HepG2 (cell line): Measurements from ENCODE around the gene PCED1B. TPM values are rescaled to one million over a fixed set of nuclear protein-coding genes. Genes with fewer than 3 reads are reported as not detected.

Experiments
- ATAC-seq: fragments of 200-7000 bp; cut with Tn5 transposase; 3 replicates; pipeline ENCODE4 v1.9.1; 2020; ENCODE audit warnings: mild to moderate bottlenecking, moderate library complexity
- BruUV-seq: library from RNA; stranded (reverse); fragments of 400-500 nt; replicated peaks from 2 replicates; lab custom pipeline; 2021; lab: Mats Ljungman, UMichigan
- CTCF ChIA-PET: fragments of 300-600 bp; formaldehyde crosslinking; extraction: SDS; loops from one replicate; lab custom pipeline; 2021; ENCODE audit warnings: low total read pairs, inconsistent platforms, low intra/inter-chr PET ratio; lab: Yijun Ruan, JAX
- POLR2A ChIA-PET: fragments of 350-600 bp; sonication (Branson Sonifier 250); formaldehyde crosslinking; loops from one replicate; lab custom pipeline; 2020; ENCODE audit warnings: antibody characterized with exemption, inconsistent platforms; lab: Yijun Ruan, JAX
- DNase-seq: peaks from one replicate; pipeline ENCODE4 v3.0.0-alpha.2; 2015; ENCODE audit warnings: low spot score
- FAIRE-seq: peaks from 3 replicates; lab custom pipeline; 2011; peaks lifted over from hg19 to GRCh38; lab: Jason Lieb, UNC
- H2AFZ ChIP-seq: one replicate; pipeline ENCODE4 v1.6.1; 2011; ENCODE audit warnings: low read length, inconsistent platforms
- H3K27ac ChIP-seq: fragments of 300-600 bp; 3 replicates; pipeline ENCODE4 v1.8.0; 2011; ENCODE audit warnings: mixed run types, mild to moderate bottlenecking, mixed read lengths, low read length, inconsistent platforms; ENCODE audit not compliant: insufficient read depth; ENCODE audit errors: extremely low read length
- H3K27me3 ChIP-seq, 2 experiments: fragments of 200-600 bp in 1 of 2; 2 replicates in 1 of 2; 3 replicates in 1 of 2; pipeline versions ENCODE4 v1.6.0 to v1.8.0; 2011; ENCODE audit warnings: low read length in 2 of 2, mild to moderate bottlenecking in 2 of 2, moderate library complexity in 2 of 2, inconsistent platforms in 1 of 2; ENCODE audit not compliant: insufficient read depth in 2 of 2, control insufficient read depth in 1 of 2
- H3K36me3 ChIP-seq, 2 experiments: fragments of 200-600 bp in 1 of 2; replicated peaks in 1 of 2; 2 replicates in 1 of 2; 3 replicates in 1 of 2; pipeline versions ENCODE4 v1.5.1 to v1.8.0; 2011; ENCODE audit warnings: low read length in 2 of 2, inconsistent platforms in 1 of 2; ENCODE audit not compliant: insufficient read depth in 2 of 2, control insufficient read depth in 1 of 2
- H3K4me1 ChIP-seq: 2 replicates; pipeline ENCODE4 v1.5.1; 2012; ENCODE audit warnings: low read length, inconsistent platforms; ENCODE audit not compliant: insufficient read depth
- H3K4me2 ChIP-seq: 2 replicates; pipeline ENCODE4 v1.6.0; 2011; ENCODE audit warnings: low read depth, low read length, inconsistent platforms
- H3K4me3 ChIP-seq, 3 experiments: fragments of 200-600 bp in 1 of 3; sonication (generic), shearing (Covaris generic) in 1 of 3; replicated peaks in 1 of 3; 2 replicates each; pipeline ENCODE4 v1.5.1; 2011 to 2016; ENCODE audit warnings: low read length in 3 of 3, inconsistent platforms in 2 of 3, low read depth in 2 of 3, mild to moderate bottlenecking in 2 of 3, control low read depth in 1 of 3, mixed read lengths in 1 of 3; ENCODE audit not compliant: insufficient read depth in 1 of 3
- H3K79me2 ChIP-seq: one replicate; pipeline ENCODE4 v1.6.1; 2011; ENCODE audit warnings: low read length, inconsistent platforms; ENCODE audit not compliant: insufficient read depth
- H3K9ac ChIP-seq: 2 replicates; pipeline ENCODE4 v1.6.0; 2011; ENCODE audit warnings: mild to moderate bottlenecking, low read depth, low read length, inconsistent platforms; ENCODE audit not compliant: insufficient read depth
- H3K9me3 ChIP-seq: 2 replicates; pipeline ENCODE4 v1.5.1; 2012; ENCODE audit warnings: mild to moderate bottlenecking, low read length
- H4K20me1 ChIP-seq: 2 replicates; pipeline ENCODE4 v1.6.0; 2011; ENCODE audit warnings: inconsistent platforms, mild to moderate bottlenecking, low read length, moderate library complexity; ENCODE audit not compliant: insufficient read depth
- ATF7 ChIP-seq, 2 experiments: fragments of 450-650 bp in 1 of 2; sonication (generic) in 1 of 2; formaldehyde crosslinking in 1 of 2; IDR thresholded peaks; 2 replicates each; pipeline versions ENCODE4 v1.4.0 to v1.6.1; 2016 to 2020; ENCODE audit warnings: antibody characterized with exemption in 1 of 2, mild to moderate bottlenecking in 1 of 2, missing genetic modification reagents in 1 of 2
- ATF7-NPFF ChIP-seq: sonication (generic); formaldehyde crosslinking; IDR thresholded peaks from 2 replicates; pipeline ENCODE4 v1.8.1; 2023; ENCODE audit warnings: mild to moderate bottlenecking, low read depth, missing genetic modification reagents, moderate library complexity
- ATRX ChIP-seq: sonication (generic); formaldehyde crosslinking; IDR thresholded peaks from 2 replicates; pipeline ENCODE4 v1.4.0; 2020; ENCODE audit warnings: missing genetic modification reagents, borderline replicate concordance
- BCL6 ChIP-seq: IDR thresholded peaks from 2 replicates; pipeline ENCODE4 v1.6.1; 2016; ENCODE audit warnings: missing genetic modification reagents, missing compliant biosample characterization
- BCLAF1 ChIP-seq: fragments of 450-650 bp; IDR thresholded peaks from 2 replicates; pipeline ENCODE4 v1.6.1; 2017; ENCODE audit warnings: mild to moderate bottlenecking
- FOXK1 ChIP-seq: sonication (generic); formaldehyde crosslinking; IDR thresholded peaks from 2 replicates; pipeline ENCODE4 v1.4.0; 2020; ENCODE audit warnings: low read depth, missing genetic modification reagents, borderline replicate concordance
- MAFF ChIP-seq: IDR thresholded peaks from 2 replicates; pipeline ENCODE4 v1.6.1; 2011; ENCODE audit warnings: low read depth, low read length, improper control_type of control experiment
- MZF1 ChIP-seq: sonication (generic); formaldehyde crosslinking; IDR thresholded peaks from 2 replicates; pipeline ENCODE4 v1.8.1; 2023; ENCODE audit warnings: mild to moderate bottlenecking, missing genetic modification reagents, borderline replicate concordance
- PHF8 ChIP-seq: sonication (generic); formaldehyde crosslinking; IDR thresholded peaks from 2 replicates; pipeline ENCODE4 v1.5.0; 2020; ENCODE audit warnings: missing genetic modification reagents
- SMAD3 ChIP-seq: sonication (generic); formaldehyde crosslinking; IDR thresholded peaks from 2 replicates; pipeline ENCODE4 v1.4.0; 2020; ENCODE audit warnings: missing genetic modification reagents
- TBL1XR1 ChIP-seq: fragments of 150-350 bp; IDR thresholded peaks from 2 replicates; pipeline ENCODE4 v1.6.1; 2014; ENCODE audit warnings: borderline replicate concordance, low read length; ENCODE audit not compliant: partially characterized antibody
- WGBS: methylation state at CpG from one replicate; pipeline ENCODE4 v1.1.6; 2017; ENCODE audit warnings: low lambda C conversion rate; 5-methylcytosine and 5-hydroxymethylcytosine counted together
- in situ Hi-C: cut with HindIII; loops from 2 replicates; pipeline ENCODE4 v1.10.0; 2017; ENCODE audit warnings: low pct_unique_long_range_greater_than_20kb; ENCODE audit not compliant: extremely low pct_ligation_motif_present
- intact Hi-C: fragments of 100-400 bp; cut with micrococcal nuclease; formaldehyde crosslinking; loops from one replicate; pipeline ENCODE4 v1.10.0; 2022; ENCODE audit not compliant: unreplicated experiment
- polyA plus RNA-seq, 8 experiments: library from polyadenylated mRNA; depleted of rRNA in 3 of 8; stranded (reverse) in 7 of 8; unstranded in 1 of 8; fragments of >200 nt; fragmentation: Illumina TruSeq in 4 of 8; extraction: Trizol in 4 of 8; gene quantifications; 2 replicates each; pipeline versions ENCODE4 v1.2.1 to v1.2.3, GENCODE V29; 2011 to 2016; ENCODE audit warnings: low read depth in 4 of 8, missing spikeins in 1 of 8, mixed read lengths in 1 of 8; ENCODE audit not compliant: insufficient read depth in 1 of 8
- total RNA-seq, 5 experiments: library from RNA; depleted of rRNA; stranded (reverse); fragments of >200 nt; fragmentation: Illumina TruSeq; extraction: Trizol; gene quantifications; 2 replicates each; pipeline ENCODE4 v1.2.3, GENCODE V29; 2016; ENCODE audit warnings: low read depth in 1 of 5

Gene PCED1B
- total and polyA plus RNA-seq, 2 of the 13 experiments (the other 11 are each of a cell fraction or from before 2014, with no cell fraction given): 0.11 to 0.37 TPM

DNA sequence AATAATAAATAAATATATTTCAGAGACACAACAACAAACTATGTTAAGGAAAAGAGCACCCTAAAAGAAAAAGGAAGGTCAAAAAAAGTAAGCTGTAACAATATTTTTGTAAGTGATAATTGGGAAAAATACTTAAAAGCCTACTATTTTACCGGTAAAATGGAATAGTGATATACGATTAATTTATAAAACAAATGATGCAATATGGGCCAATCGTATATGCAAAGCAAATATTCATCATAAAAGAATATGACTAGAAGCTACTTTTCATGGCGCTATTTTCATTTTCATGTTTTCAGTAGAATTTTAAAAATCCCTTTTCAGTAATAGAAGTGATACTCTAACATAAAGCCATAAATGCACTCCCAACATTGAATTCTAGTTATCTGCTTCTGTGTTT is 131.4 kb downstream of the PCED1B start:
- FAIRE-seq: no peak
- H3K27me3 ChIP-seq: no peaks in the 10 kb centered on the region; a peak in 1 of 5 replicates
- ChIA-PET CTCF (no interaction called here), POLR2A (no interaction called here)
- no peaks in the 10 kb centered on the region for H3K9me3 ChIP-seq
- in situ Hi-C loops (no loop called here), intact Hi-C loops (no loop called here)
- H3K4me2 ChIP-seq: no peak overlapping the region
- no peak overlapping the region for H3K27ac ChIP-seq
- no peak for ATAC-seq
- no peak overlapping the region for H3K4me3 ChIP-seq
- no peaks in the 10 kb centered on the region for H3K4me1 ChIP-seq
- no TSS peak for BruUV-seq
- no peak overlapping the region for H3K9ac ChIP-seq
- 75% methylated on average over 4 of the region's 4 CpGs for WGBS
- H4K20me1 ChIP-seq: no peaks in the 10 kb centered on the region
- no peaks in the 10 kb centered on the region for H3K36me3 ChIP-seq
- TF ChIP-seq ATF7 (IDR thresholded peaks at IDR 0.05) (peak; percentile 18; the same call in 1 of the 2 replicates), ATF7 (CRISPR knock-in tag; IDR thresholded peaks at IDR 0.05) (no peak), ATRX (CRISPR knock-in tag) (no peak)
- DNase-seq: no peak
- no peaks in the 10 kb centered on the region for H3K79me2 ChIP-seq
- H2AFZ ChIP-seq: no peak overlapping the region

DNA sequence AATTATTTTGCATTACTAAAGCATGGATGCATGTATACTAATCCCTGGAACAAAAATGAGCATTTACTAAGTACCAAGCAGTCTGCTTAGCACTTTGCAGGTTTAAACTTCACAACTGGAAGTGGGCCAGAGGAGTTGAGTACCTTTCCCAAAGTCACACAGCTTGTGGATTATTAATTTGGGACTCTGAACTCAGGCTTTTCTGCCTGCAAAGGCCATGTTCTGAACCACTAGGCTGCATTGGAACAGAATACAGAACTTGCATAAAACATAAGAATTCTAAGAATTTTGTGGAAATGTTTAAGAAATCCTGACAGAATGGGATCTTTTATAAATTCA is 133.2 kb downstream of the PCED1B start:
- no peak for FAIRE-seq
- no peak overlapping the region for H3K4me2 ChIP-seq
- intact Hi-C loops (no loop called here), in situ Hi-C loops (no loop called here)
- DNase-seq: no peak
- H3K9me3 ChIP-seq: no peaks in the 10 kb centered on the region
- H2AFZ ChIP-seq: no peak overlapping the region
- H3K4me3 ChIP-seq: no peak overlapping the region
- H3K36me3 ChIP-seq: no peaks in the 10 kb centered on the region
- ChIA-PET CTCF (no interaction called here), POLR2A (no interaction called here)
- no peaks in the 10 kb centered on the region for H4K20me1 ChIP-seq
- no TSS peak for BruUV-seq
- no peaks in the 10 kb centered on the region for H3K79me2 ChIP-seq
- H3K27ac ChIP-seq: no peak overlapping the region
- H3K9ac ChIP-seq: no peak overlapping the region
- no peak for ATAC-seq
- H3K27me3 ChIP-seq: no peaks in the 10 kb centered on the region
- H3K4me1 ChIP-seq: no peaks in the 10 kb centered on the region
- TF ChIP-seq FOXK1 (CRISPR knock-in tag) (no peak), TBL1XR1 (no peak), MAFF (no peak), ATF7-NPFF (CRISPR knock-in tag) (no peak), BCL6 (CRISPR knock-in tag) (no peak), MZF1 (CRISPR knock-in tag) (no peak), SMAD3 (no peak), PHF8 (CRISPR knock-in tag) (no peak), BCLAF1 (no peak)
